Transverse colon (tissue), 4 donors: ENCODE measurements around the gene HEPN1. TPM values are rescaled to one million over a fixed set of nuclear protein-coding genes. Genes with fewer than 3 reads are reported as not detected.

ENCODE experiments used
- DNase-seq: peaks from one replicate; pipeline ENCODE4 v3.0.0-alpha.2; 2019
- H3K27ac ChIP-seq, 4 donors: fragments of 200-600 bp; sonication (generic); 2 replicates each; pipeline ENCODE4 v1.5.1; 2016 to 2018; ENCODE audit warnings: inconsistent platforms in 4 of 4
- H3K27me3 ChIP-seq: fragments of 200-600 bp; sonication (generic); 2 replicates; pipeline ENCODE4 v1.5.1; 2017; ENCODE audit warnings: inconsistent platforms
- H3K36me3 ChIP-seq, 4 donors: fragments of 200-600 bp; sonication (generic); 2 replicates each; pipeline ENCODE4 v1.5.1; 2017 to 2019; ENCODE audit warnings: inconsistent platforms in 4 of 4
- H3K4me1 ChIP-seq, 4 donors: fragments of 200-600 bp; sonication (generic); 2 replicates each; pipeline ENCODE4 v1.5.1; 2017 to 2020; ENCODE audit warnings: inconsistent platforms in 4 of 4
- H3K4me3 ChIP-seq, 4 donors: fragments of 200-600 bp; sonication (generic); 1 replicate in 1 of 4; 2 replicates in 3 of 4; pipeline versions ENCODE4 v1.5.1 to v1.6.1; 2017 to 2019; ENCODE audit warnings: inconsistent platforms in 4 of 4
- H3K9me3 ChIP-seq, 2 donors: fragments of 200-600 bp; sonication (generic); 2 replicates each; pipeline ENCODE4 v1.5.1; 2017 to 2019; ENCODE audit warnings: inconsistent platforms in 2 of 2
- CTCF ChIP-seq, 5 experiments: fragments of 200-600 bp in 3 of 5; fragments of 450-650 bp in 2 of 5; sonication (generic) in 3 of 5; IDR thresholded peaks; 1 replicate in 2 of 5; 2 replicates in 3 of 5; pipeline ENCODE4 v1.5.1; 2016 to 2017; ENCODE audit warnings: antibody characterized with exemption in 5 of 5, inconsistent platforms in 3 of 5, mild to moderate bottlenecking in 2 of 5, moderate library complexity in 1 of 5
- EP300 ChIP-seq: sonication (generic); formaldehyde crosslinking; IDR thresholded peaks from one replicate; pipeline ENCODE4 v1.6.1; 2017; ENCODE audit warnings: antibody characterized with exemption, low read depth
- POLR2A ChIP-seq: fragments of 450-650 bp; IDR thresholded peaks from one replicate; pipeline ENCODE4 v1.6.1; 2016; ENCODE audit warnings: antibody characterized with exemption, mild to moderate bottlenecking, moderate library complexity
- POLR2AphosphoS5 ChIP-seq, 3 donors: sonication (generic); formaldehyde crosslinking; IDR thresholded peaks; one replicate each; pipeline ENCODE4 v1.6.1; 2016; ENCODE audit warnings: antibody characterized with exemption in 3 of 3
- WGBS, 2 donors: methylation state at CpG; one replicate each; pipeline ENCODE4 v1.1.5; 2018; ENCODE audit warnings: low coverage in 1 of 2; 5-methylcytosine and 5-hydroxymethylcytosine counted together
- in situ Hi-C, 4 donors: fragments of 200-750 bp; cut with MboI; loops; one replicate each; pipeline versions ENCODE4 v1.15.0 to v1.15.1; 2017; ENCODE audit warnings: low sequenced_read_pairs in 3 of 4, low pct_ligation_motif_present in 1 of 4, low pct_unique_long_range_greater_than_20kb in 1 of 4
- intact Hi-C: fragments of 100-400 bp; cut with DNase I; formaldehyde crosslinking; loops from one replicate; pipeline ENCODE4 v1.15.1; 2023; ENCODE audit warnings: low total_unique reads
- total RNA-seq, 4 donors: library from RNA; depleted of rRNA; stranded (reverse); fragments of >200 nt; gene quantifications; one replicate each; pipeline ENCODE4 v1.1.0, GENCODE V29; 2016

Gene HEPN1
- total RNA-seq, 4 donors from 2014 or later: not detected

DNA sequence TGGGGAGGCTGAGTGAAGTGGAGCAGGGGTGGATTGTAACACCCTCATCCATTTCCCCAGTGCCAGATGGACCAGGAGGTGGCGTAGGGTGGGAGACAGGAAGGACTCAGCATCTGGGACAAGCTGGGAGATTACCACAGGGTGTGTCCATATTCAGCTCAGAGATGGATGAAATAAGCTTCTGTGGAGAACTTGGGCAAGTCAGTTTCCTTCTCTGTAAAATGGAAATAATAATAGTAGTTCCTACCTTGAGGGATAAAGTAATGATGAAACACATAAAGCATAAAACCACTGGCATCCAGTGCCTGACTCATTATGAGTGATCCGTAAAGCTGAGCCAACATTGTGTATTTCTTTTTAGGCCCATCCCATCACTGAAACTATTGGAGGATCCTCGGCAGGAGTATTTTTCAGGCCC lies 20.8 kb upstream of the HEPN1 start:
- intact Hi-C loops (no loop called here), in situ Hi-C loops (no loop called here)
- TF ChIP-seq CTCF (IDR thresholded peaks at IDR 0.05) (no peak), EP300 (no peak), POLR2AphosphoS5 (IDR thresholded peaks at IDR 0.05) (no peak)
- Histone ChIP-seq H3K9me3 (no peaks in the 10 kb centered on the region), H3K36me3 (no peaks in the 10 kb centered on the region), H3K27me3 (peaks cover 8% of the 10 kb centered on the region), H3K27ac (peak overlapping the region in 3 of 4 donors; percentile 37 to 57 (median 49)), H3K4me1 (no peaks in the 10 kb centered on the region), H3K4me3 (no peak overlapping the region)
- WGBS, 2 donors: 52 to 57% methylated on average over 2 to 3 of the region's 3 CpGs
- DNase-seq: no peak

- 62 to 80% methylated on average over 1 to 5 of the region's 5 CpGs for WGBS, 2 donors
- intact Hi-C loops (no loop called here), in situ Hi-C loops (no loop called here)
- H3K4me1 ChIP-seq: no peaks in the 10 kb centered on the region
- TF ChIP-seq POLR2A: no peak
- TF ChIP-seq POLR2AphosphoS5 (IDR thresholded peaks at IDR 0.05): no peak
- no peak for TF ChIP-seq EP300
- no peak for TF ChIP-seq CTCF (IDR thresholded peaks at IDR 0.05)
- no peaks in the 10 kb centered on the region for H3K9me3 ChIP-seq
- peaks cover 8% of the 10 kb centered on the region for H3K27me3 ChIP-seq
- H3K4me3 ChIP-seq: no peak overlapping the region
- H3K27ac ChIP-seq: peak overlapping the region; percentile 14 to 57 (median 43)
- no peak for DNase-seq
- no peaks in the 10 kb centered on the region for H3K36me3 ChIP-seq
Observed at GRCh38 chr11:124898711-124899110, 20.3 kb upstream of the HEPN1 start.

- intact Hi-C loops: no loop called here
- H3K27ac ChIP-seq: peak overlapping the region; percentile 14 to 57 (median 43)
- H3K36me3 ChIP-seq: no peaks in the 10 kb centered on the region
- in situ Hi-C loops: no loop called here
- H3K9me3 ChIP-seq: no peaks in the 10 kb centered on the region
- 45 to 50% methylated on average over 6 of the region's 6 CpGs for WGBS, 2 donors
- no peaks in the 10 kb centered on the region for H3K4me1 ChIP-seq
- peaks cover 8% of the 10 kb centered on the region for H3K27me3 ChIP-seq
- TF ChIP-seq POLR2A: no peak
- no peak for TF ChIP-seq CTCF (IDR thresholded peaks at IDR 0.05)
- no peak for TF ChIP-seq POLR2AphosphoS5 (IDR thresholded peaks at IDR 0.05)
- TF ChIP-seq EP300: no peak
- no peak overlapping the region for H3K4me3 ChIP-seq
- DNase-seq: no peak
Observed at GRCh38 chr11:124899383-124900145, 19.5 kb upstream of the HEPN1 start.

DNA sequence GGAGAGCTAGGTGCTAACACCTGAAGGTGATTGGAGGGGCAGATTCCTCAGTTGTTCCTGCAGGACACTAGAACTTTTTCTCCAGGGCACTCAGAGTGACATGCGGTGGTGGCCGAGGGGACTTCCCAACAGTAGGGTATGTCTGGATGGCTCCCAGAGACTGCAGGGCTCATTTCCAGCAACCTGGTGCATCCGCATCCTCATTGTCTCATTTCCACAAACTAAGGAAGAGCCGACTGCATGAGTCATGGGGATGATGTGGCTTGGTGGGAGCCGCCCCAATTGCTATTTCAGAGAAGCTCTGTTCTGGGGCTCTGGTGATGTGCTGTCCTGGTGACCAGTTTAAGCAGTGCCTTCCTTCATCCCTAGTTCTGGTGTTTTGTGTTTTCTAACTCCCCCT lies 18.6 kb upstream of the HEPN1 start:
- no peaks in the 10 kb centered on the region for H3K9me3 ChIP-seq
- no peaks in the 10 kb centered on the region for H3K4me1 ChIP-seq
- in situ Hi-C loops (no loop called here), intact Hi-C loops (no loop called here)
- no peak for TF ChIP-seq EP300
- no peak for TF ChIP-seq CTCF (IDR thresholded peaks at IDR 0.05)
- no peak for TF ChIP-seq POLR2A
- TF ChIP-seq POLR2AphosphoS5 (IDR thresholded peaks at IDR 0.05): no peak
- H3K36me3 ChIP-seq: no peaks in the 10 kb centered on the region
- 80% methylated on average over 5 of the region's 5 CpGs; no CpG with 5 or more reads in 1 of the 2 donors for WGBS, 2 donors
- no peak for DNase-seq
- peak overlapping the region in 1 of 4 donors; percentile 6 for H3K27ac ChIP-seq
- no peak overlapping the region for H3K4me3 ChIP-seq
- H3K27me3 ChIP-seq: peaks cover 8% of the 10 kb centered on the region
